ENCODE data around the gene LSM14A. TPM values are rescaled to one million over a fixed set of nuclear protein-coding genes. Genes with fewer than 3 reads are reported as not detected.
"Not testable (repeated sequence)": the region's sequence is repeated elsewhere in the genome, so short reads cannot be mapped to it uniquely, and the experiment has no call there.

Gene LSM14A
- polyA plus RNA-seq, 6 donors from 2014 or later = 165 to 191 (median 176) TPM

DNA sequence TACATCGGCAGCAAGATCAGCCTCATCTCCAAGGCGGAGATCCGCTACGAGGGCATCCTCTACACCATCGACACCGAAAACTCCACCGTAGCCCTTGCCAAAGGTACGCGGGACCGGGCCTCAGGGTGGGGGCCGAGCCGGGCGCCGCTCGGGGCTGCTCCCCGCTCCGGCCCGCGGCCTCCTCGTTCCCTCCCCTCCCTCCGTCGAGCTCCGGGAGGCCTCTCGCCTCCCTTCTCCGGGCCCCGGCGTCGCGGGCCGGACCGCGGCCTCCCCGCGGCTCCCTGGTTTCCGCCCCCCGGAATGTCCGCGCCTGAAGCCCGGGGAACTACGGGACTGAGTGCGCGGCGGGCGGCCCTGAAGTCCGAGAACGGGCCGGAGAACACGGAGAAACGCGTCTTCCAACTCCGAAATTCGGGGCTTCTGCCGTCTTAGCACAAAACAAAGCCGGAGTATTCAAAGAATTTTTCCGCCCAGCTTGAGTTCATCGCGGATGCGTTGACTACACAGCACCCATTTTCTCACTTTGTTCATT, 423 bp downstream of the LSM14A start:
- ATAC-seq (ENCODE audit: low read depth in 2 of 2) = peak in 1 of 2 donors; percentile 35
- Mint-ChIP-seq H3K27me3 (no peaks in the 10 kb centered on the region), H3K27ac (peak overlapping the region; percentile 91 to 98 (median 95)), H3K9me3 (no peaks in the 10 kb centered on the region), H3K4me1 (peaks cover 27 to 63% (median 43%) of the 10 kb centered on the region in 3 donors), H3K36me3 (no peaks in the 10 kb centered on the region), H3K4me3 (peak overlapping the region; percentile 77 to 100 (median 96))
- no peak for DNase-seq

DNA sequence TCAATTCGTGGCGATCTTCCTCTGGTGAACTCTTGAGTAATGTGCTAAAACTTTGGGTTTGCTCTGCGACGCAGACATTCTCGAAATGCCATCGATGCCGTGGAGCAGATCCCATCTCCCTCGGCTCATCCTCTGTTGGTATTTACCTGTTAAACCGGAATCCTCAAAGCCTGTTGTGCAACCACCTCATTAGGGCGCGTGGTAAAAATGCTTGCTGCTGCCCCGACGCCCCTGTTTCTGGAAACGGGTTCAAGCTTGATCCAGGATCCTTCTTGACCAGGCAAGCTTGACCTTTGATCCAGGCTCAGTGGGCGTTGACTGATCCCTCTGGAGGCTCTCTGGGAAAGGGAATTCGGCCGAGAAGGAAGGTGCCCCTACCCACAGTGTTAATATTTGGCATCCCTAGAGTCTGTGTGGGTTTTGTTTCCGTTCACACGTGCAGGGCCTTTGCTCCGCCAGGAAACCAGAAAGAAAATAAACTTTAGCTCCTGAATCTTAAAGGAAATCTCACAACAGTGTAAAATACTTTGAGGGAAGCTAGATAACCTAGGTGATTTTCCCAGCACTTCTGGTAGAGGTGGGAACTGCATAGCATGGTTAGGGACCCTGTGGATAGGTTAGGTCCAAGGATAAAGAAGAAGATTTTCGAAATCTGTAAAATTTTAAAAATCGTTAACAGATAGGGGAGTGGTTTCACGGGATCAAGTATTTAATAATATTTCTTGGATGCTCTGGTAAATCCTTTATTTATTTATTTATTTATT, 1.1 kb downstream of the LSM14A start:
- ATAC-seq (ENCODE audit: low read depth in 2 of 2) = no peak
- peaks cover 27 to 68% (median 45%) of the 10 kb centered on the region in 3 donors for H3K4me1 Mint-ChIP-seq
- peak overlapping the region; percentile 91 to 98 (median 95) for H3K27ac Mint-ChIP-seq

DNA sequence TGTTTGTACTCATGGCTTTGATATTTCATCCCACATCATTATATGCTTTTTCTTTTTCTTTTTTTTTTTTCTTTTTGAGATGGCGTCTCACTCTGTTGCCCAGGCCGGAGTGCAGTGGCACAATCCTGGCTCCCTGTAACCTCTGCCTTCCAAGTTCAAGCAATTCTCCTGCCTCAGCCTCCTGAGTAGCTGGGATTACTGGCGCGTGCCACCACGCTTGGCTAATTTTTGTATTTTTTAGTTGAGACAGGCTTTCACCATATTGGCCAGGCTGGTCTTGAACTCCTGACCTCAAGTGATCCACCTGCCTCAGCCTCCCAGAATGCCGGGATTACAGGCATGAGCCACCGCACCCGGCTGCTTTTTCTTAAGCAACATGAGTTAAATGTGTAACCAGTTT, 2.9 kb downstream of the LSM14A start:
- H3K27me3 Mint-ChIP-seq; DNase-seq; H3K36me3 Mint-ChIP-seq; H3K9me3 Mint-ChIP-seq; ATAC-seq (ENCODE audit: low read depth in 2 of 2): not testable (repeated sequence)
- Mint-ChIP-seq H3K27ac (peak overlapping the region in 4 of 6 donors; percentile 7 to 95 (median 72)), H3K4me1 (peaks cover 38 to 79% (median 60%) of the 10 kb centered on the region in 3 donors), H3K4me3 (peak overlapping the region in 6 of 8 donors; percentile 48 to 100 (median 66))

More for the DNA sequence above, 1.1 kb downstream of the LSM14A start:
- Mint-ChIP-seq H3K4me3 (peak overlapping the region; percentile 77 to 100 (median 96)), H3K27me3 (no peaks in the 10 kb centered on the region), H3K36me3 (no peaks in the 10 kb centered on the region), H3K9me3 (no peaks in the 10 kb centered on the region)
- DNase-seq = peak; percentile 11

DNA sequence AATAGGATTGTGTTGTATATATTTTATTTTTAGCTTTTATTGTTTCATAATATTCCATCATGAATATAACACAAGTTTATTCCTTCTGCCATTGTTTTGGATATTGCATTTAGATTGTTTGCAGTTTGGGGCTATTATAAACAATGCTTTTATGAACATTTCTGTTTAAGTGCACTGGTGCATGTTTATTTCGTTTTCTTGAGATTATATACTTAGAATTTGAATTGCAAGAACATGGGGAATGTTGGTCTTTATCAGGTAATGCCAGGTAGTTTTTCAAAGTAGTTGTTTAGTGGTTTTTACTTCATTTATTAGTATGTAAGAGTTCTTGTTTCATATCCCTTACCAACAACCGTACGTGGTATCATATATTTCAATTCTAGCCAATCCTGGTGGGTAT, 4.3 kb downstream of the LSM14A start:
- H3K27ac Mint-ChIP-seq = peak overlapping the region in 1 of 6 donors; percentile 20
- DNase-seq (no peak), ATAC-seq (ENCODE audit: low read depth in 2 of 2) (no peak)
- peak overlapping the region in 6 of 8 donors; percentile 18 to 77 (median 56) for H3K4me3 Mint-ChIP-seq
- H3K4me1 Mint-ChIP-seq = peaks cover 42 to 81% (median 62%) of the 10 kb centered on the region in 3 donors
- no peaks in the 10 kb centered on the region for H3K9me3 Mint-ChIP-seq
- no peaks in the 10 kb centered on the region for H3K36me3 Mint-ChIP-seq
- no peaks in the 10 kb centered on the region for H3K27me3 Mint-ChIP-seq

DNA sequence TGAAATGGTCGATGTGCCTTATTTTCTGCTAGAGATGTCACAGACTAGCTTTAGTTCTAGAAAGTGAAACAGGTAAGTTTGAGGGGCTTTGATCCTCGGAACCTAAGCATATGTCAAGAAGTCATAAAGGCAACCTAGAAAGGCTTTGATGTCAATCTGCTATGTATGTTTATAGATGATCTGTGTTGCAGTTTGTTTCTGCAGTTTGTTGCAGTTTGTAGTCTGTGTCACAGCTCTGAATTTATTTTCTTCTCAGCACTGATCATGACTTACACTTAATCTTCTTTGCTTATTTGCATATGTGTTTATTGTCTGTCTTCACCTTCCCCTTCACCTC, 5.9 kb downstream of the LSM14A start:
- H3K4me3 Mint-ChIP-seq = peak overlapping the region in 4 of 8 donors; percentile 16 to 55 (median 37)
- peaks cover 46 to 92% (median 72%) of the 10 kb centered on the region in 3 donors for H3K4me1 Mint-ChIP-seq
- DNase-seq = no peak
- H3K9me3 Mint-ChIP-seq = no peaks in the 10 kb centered on the region
- no peaks in the 10 kb centered on the region for H3K36me3 Mint-ChIP-seq
- no peak for ATAC-seq (ENCODE audit: low read depth in 2 of 2)
- H3K27me3 Mint-ChIP-seq = no peaks in the 10 kb centered on the region
- peak overlapping the region in 1 of 6 donors; percentile 78 for H3K27ac Mint-ChIP-seq

DNA sequence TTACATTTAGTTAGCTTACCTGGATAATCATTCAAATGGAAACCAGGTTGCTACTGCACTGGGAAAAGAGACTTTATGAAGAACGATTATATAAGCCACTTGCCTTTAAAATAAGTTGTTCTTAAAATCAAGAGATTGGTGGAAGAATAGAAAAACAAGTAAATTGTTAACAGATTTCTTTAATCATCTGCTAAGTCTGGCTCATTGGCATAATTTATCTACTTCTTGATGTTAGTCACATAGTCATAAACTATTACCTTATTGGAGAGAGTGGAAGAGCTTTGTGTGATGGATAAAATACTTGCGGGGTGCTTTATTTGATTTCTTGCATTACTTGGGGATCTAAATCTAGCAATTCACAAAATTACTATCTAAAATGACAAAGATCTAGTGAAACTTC, 6.8 kb downstream of the LSM14A start:
- DNase-seq (no peak), ATAC-seq (ENCODE audit: low read depth in 2 of 2) (no peak)
- Mint-ChIP-seq H3K27ac (peak overlapping the region in 2 of 6 donors; percentile 37 to 78), H3K9me3 (no peaks in the 10 kb centered on the region), H3K4me3 (peak overlapping the region in 3 of 8 donors; percentile 7 to 71 (median 21)), H3K4me1 (peaks cover 41 to 86% (median 69%) of the 10 kb centered on the region in 3 donors), H3K27me3 (no peaks in the 10 kb centered on the region), H3K36me3 (no peaks in the 10 kb centered on the region)

DNA sequence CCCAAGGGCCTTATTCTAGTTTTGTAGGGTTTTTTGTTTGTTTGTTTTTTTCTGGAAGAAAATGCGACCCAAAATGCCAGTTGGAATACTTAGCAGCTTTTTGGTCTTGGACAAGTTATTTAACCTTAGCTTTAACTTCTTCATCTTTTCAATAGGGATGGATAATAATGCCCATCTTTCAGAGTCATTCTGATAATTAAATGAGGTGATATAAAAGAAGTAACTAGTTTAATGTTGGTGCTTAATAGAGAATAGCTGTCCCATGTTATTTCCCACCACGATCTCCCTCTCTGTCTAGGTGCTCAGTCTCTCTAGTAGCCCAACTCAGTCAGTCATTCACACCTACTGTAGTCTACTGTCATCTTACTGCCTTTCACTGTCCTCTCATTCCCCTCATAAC, 8.0 kb downstream of the LSM14A start:
- Mint-ChIP-seq H3K27me3 (no peaks in the 10 kb centered on the region), H3K27ac (peak overlapping the region in 4 of 6 donors; percentile 8 to 67 (median 44)), H3K4me1 (peaks cover 43 to 88% (median 72%) of the 10 kb centered on the region in 3 donors), H3K4me3 (peak overlapping the region in 7 of 8 donors; percentile 4 to 52 (median 30)), H3K9me3 (no peaks in the 10 kb centered on the region), H3K36me3 (no peaks in the 10 kb centered on the region)
- DNase-seq (no peak), ATAC-seq (ENCODE audit: low read depth in 2 of 2) (no peak)

DNA sequence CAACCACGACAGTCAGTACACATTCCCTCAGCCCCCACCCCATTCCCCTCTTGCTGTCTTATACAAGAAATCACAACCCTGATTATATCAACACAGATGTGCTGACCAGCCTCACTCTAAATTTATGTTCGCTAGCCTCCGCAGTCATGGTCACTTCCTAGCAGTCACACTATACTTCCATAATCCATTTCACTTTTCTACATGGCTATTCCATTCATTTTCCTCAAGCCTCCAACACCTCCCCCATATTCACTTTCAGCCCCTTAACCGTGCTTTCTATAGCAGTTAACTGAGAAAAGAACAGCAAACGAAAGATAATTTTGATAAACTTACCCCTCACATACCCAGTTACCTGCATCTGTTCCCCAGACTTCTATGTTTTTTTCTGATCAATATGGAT, 8.4 kb downstream of the LSM14A start:
- Mint-ChIP-seq H3K9me3 (no peaks in the 10 kb centered on the region), H3K27me3 (no peaks in the 10 kb centered on the region), H3K27ac (peak overlapping the region in 5 of 6 donors; percentile 44 to 78 (median 60)), H3K4me3 (peak overlapping the region in 6 of 8 donors; percentile 17 to 52 (median 37)), H3K4me1 (peaks cover 47 to 88% (median 71%) of the 10 kb centered on the region in 3 donors), H3K36me3 (no peaks in the 10 kb centered on the region)
- ATAC-seq (ENCODE audit: low read depth in 2 of 2) = no peak
- DNase-seq = no peak

DNA sequence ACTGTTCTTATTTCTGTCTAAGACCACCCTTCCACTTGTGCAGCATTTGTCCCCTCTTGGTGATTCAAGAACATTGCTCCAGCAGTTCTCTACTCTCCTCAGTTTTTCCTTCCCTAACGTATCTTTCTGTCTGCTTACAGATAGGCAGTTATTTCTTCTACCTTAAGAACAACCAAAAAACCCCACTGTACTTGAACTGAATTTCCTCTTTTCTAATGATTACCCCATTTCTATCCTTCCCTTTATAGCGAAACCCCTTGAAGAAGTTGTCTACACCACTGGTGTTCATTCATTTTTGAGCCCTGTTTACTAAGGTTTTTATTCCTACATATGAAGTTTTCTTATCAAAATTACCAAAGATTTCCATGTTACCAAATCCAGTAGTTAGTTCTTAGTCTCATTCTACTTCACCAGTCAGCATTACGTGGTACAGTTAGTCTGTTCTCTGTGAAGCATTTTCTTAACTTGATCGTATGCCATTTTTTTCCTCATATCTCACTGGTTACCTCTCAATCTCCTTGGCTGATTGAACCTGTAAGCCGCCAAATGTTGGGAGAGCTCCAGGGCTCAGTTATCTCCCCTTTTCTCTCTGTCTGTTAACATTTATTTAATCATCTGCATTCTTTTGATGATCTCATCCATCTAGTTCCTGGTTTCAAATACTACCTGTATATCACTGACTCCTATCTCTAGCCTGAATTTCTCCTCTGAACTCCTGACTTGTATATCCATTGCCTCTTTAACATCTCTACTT, 9.0 kb downstream of the LSM14A start:
- no peaks in the 10 kb centered on the region for H3K27me3 Mint-ChIP-seq
- no peaks in the 10 kb centered on the region for H3K36me3 Mint-ChIP-seq
- DNase-seq (no peak), ATAC-seq (ENCODE audit: low read depth in 2 of 2) (peak; percentile 81)
- peaks cover 53 to 88% (median 71%) of the 10 kb centered on the region in 3 donors for H3K4me1 Mint-ChIP-seq
- peak overlapping the region; percentile 44 to 78 (median 70) for H3K27ac Mint-ChIP-seq
- no peaks in the 10 kb centered on the region for H3K9me3 Mint-ChIP-seq
- peak overlapping the region; percentile 11 to 52 (median 38) for H3K4me3 Mint-ChIP-seq

DNA sequence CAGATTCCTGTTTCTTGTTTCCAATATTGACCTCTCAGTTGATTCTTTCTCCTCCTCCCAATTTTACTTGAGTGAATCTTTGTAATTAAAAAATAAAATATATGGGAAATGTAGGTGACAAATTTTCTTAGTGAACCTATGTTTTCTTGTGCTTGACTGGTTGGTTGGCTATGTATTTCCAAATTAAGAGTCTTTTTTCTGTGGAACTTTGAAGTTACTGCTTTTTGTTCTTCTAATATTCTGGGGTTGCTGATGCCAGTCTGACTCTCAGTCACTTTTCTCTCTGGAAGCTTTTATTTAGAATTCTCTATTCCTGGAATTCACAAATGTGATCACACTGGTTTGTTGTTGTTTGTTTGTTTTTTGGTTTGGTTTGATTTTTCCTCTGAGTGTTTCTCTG, 9.8 kb downstream of the LSM14A start:
- peak overlapping the region in 2 of 8 donors; percentile 40 to 52 for H3K4me3 Mint-ChIP-seq

DNA sequence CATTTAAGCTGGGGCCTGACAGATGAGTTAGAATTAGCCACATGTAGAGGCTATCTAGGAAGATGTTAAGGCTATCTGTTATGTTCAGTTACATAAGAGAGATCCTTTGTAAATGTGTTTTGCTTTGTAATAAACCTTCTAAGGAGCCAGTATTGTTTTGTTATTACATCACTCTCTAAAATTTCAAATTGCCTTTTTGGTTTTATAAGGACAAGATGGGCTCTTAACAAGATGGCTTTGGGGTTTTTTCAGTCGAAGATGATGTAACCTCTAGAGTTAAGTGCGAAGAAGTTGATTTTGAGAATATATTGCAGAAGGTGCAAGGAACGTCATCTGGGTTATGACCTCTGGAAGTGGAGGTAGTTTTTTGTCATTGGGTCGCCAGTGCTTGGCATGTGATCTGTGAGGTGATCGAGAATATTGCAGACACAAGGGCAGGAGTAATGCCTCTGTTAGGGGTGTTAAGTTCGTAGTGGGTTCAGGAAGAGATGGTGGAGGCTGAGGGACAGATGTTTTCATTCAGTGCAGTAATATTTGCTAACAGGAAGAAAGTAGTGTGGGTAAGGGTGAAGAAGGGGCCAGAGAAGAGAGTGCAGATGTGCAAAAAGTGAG, 12.7 kb downstream of the LSM14A start:
- Mint-ChIP-seq H3K27me3 (no peaks in the 10 kb centered on the region), H3K4me1 (peaks cover 59 to 84% (median 73%) of the 10 kb centered on the region in 3 donors), H3K36me3 (no peaks in the 10 kb centered on the region), H3K27ac (peak overlapping the region in 5 of 6 donors; percentile 49 to 91 (median 73)), H3K9me3 (no peaks in the 10 kb centered on the region), H3K4me3 (peak overlapping the region in 6 of 8 donors; percentile 1 to 79 (median 40))
- no peak for DNase-seq
- ATAC-seq (ENCODE audit: low read depth in 2 of 2) = peak in 1 of 2 donors; percentile 21

More for the DNA sequence above, 9.8 kb downstream of the LSM14A start:
- ATAC-seq (ENCODE audit: low read depth in 2 of 2) = no peak
- no peak for DNase-seq
- Mint-ChIP-seq H3K36me3 (no peaks in the 10 kb centered on the region), H3K27me3 (no peaks in the 10 kb centered on the region), H3K4me1 (peaks cover 54 to 86% (median 67%) of the 10 kb centered on the region in 3 donors), H3K27ac (peak overlapping the region in 3 of 6 donors; percentile 44 to 76 (median 66)), H3K9me3 (no peaks in the 10 kb centered on the region)

DNA sequence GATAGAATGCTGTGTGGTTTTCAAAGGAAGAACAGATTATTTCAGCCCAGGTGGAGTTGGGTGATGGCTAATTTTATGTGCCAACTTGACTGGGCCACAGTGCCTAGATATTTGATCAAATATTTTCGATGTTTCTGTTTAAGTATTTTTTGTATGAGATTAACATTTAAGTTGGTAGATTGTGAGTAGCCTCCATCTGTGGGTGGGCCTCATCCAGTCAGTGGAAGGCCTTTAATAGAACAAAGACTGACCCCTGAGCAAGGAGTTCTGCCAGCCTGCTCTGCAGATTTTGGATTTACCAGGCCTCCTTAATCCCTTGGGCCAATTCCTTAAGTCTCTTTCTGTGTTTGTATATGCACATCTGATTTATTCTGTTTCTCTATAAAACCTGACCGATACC, 13.9 kb downstream of the LSM14A start:
- DNase-seq (no peak), ATAC-seq (ENCODE audit: low read depth in 2 of 2) (no peak)
- H3K36me3 Mint-ChIP-seq = no peaks in the 10 kb centered on the region
- H3K4me3 Mint-ChIP-seq = peak overlapping the region in 4 of 8 donors; percentile 19 to 51 (median 42)
- H3K4me1 Mint-ChIP-seq = peaks cover 60 to 84% (median 73%) of the 10 kb centered on the region in 3 donors
- H3K27me3 Mint-ChIP-seq = no peaks in the 10 kb centered on the region
- H3K27ac Mint-ChIP-seq = peak overlapping the region in 2 of 6 donors; percentile 67 to 79
- no peaks in the 10 kb centered on the region for H3K9me3 Mint-ChIP-seq

DNA sequence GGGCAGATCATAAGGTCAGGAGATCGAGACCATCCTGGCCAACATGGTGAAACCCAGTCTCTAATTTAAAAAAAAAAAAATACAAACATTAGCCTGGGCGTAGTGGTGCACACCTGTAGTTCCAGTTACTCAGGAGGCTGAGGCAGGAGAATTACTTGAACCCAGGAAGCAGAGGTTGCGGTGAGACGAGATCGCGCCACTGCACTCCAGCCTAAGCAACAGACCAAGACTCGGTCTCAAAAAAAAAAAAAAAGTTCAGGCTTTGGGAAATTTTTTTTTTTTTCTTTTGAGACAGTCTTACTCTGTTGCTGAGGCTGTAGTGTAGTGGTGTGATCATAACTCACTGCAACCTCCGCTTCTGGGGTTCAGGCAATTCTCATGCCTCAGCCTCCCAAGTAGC, 14.7 kb downstream of the LSM14A start:
- Mint-ChIP-seq H3K27ac (peak overlapping the region in 2 of 6 donors; percentile 67 to 79), H3K9me3 (no peaks in the 10 kb centered on the region), H3K4me3 (peak overlapping the region in 1 of 8 donors; percentile 44), H3K27me3 (no peaks in the 10 kb centered on the region), H3K36me3 (peaks cover 0 to 4% of the 10 kb centered on the region in 2 donors), H3K4me1 (peaks cover 60 to 84% (median 73%) of the 10 kb centered on the region in 3 donors)
- ATAC-seq (ENCODE audit: low read depth in 2 of 2) (no peak), DNase-seq (no peak)
